ENCODE results near the gene HS6ST3.

Gene HS6ST3

GRCh38 chr13:96553796-96554195 is 463.9 kb downstream of the HS6ST3 start:
- no peak for DNase-seq

GRCh38 chr13:96573563-96573962 is 483.7 kb downstream of the HS6ST3 start:
- no peak for DNase-seq

- DNase-seq = peak; percentile 50
These were observed 485.8 kb downstream of the HS6ST3 start for GRCh38 chr13:96575423-96576320.

- no peak for DNase-seq
These were observed 491.8 kb downstream of the HS6ST3 start for GRCh38 chr13:96581741-96582140.

- DNase-seq = no peak
These were observed 525.3 kb downstream of the HS6ST3 start for GRCh38 chr13:96615252-96615651.

- DNase-seq = no peak
These were observed 527.6 kb downstream of the HS6ST3 start for GRCh38 chr13:96617528-96617927.

- no peak for DNase-seq
These were observed 531.8 kb downstream of the HS6ST3 start for GRCh38 chr13:96621634-96622183.

GRCh38 chr13:96629331-96629730 is 539.4 kb downstream of the HS6ST3 start:
- no peak for DNase-seq

GRCh38 chr13:96632536-96633320 is 542.8 kb downstream of the HS6ST3 start:
- DNase-seq = no peak

GRCh38 chr13:96636001-96636709 is 546.2 kb downstream of the HS6ST3 start:
- DNase-seq = no peak

- no peak for DNase-seq
These were observed 547.1 kb downstream of the HS6ST3 start for GRCh38 chr13:96637039-96637438.

GRCh38 chr13:96646101-96646500 is 556.2 kb downstream of the HS6ST3 start:
- no peak for DNase-seq

- no peak for DNase-seq
These were observed 556.8 kb downstream of the HS6ST3 start for GRCh38 chr13:96646515-96647211.

- DNase-seq = no peak
These were observed 560.5 kb downstream of the HS6ST3 start for GRCh38 chr13:96650301-96650886.

GRCh38 chr13:96651598-96651997 is 561.7 kb downstream of the HS6ST3 start:
- DNase-seq = no peak

- no peak for DNase-seq
These were observed 562.6 kb downstream of the HS6ST3 start for GRCh38 chr13:96652506-96652905.

- DNase-seq = no peak
These were observed 571.7 kb downstream of the HS6ST3 start for GRCh38 chr13:96661612-96662011.

GRCh38 chr13:96662036-96662435 is 572.1 kb downstream of the HS6ST3 start:
- DNase-seq = no peak

- no peak for DNase-seq
These were observed 577.5 kb downstream of the HS6ST3 start for GRCh38 chr13:96667294-96668018.

- no peak for DNase-seq
These were observed 581.2 kb downstream of the HS6ST3 start for GRCh38 chr13:96671073-96671472.

GRCh38 chr13:96672016-96672415 is 582.1 kb downstream of the HS6ST3 start:
- no peak for DNase-seq
